ENCODE data around the gene CRHR1.

The CRHR1 gene

DNA sequence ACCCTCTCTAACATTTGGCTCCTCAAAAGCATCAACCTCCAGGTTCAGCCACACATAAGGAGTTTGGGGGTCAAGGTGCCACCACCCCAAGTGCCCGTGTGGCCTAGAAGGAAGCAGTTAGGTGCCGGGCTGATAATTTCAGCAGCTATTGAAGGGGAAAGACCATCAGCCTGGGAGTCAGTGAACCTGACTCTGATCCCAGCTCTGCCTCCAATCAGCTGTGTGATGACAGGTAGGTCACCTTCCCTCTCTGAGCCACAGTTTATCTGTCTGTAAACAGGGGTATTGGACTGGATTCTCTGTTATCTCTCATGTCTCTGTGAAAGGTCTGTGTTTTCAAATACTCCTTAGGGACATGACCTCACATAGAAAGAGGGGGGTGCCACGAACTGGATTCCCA is 3.9 kb downstream of the CRHR1 start:
- no peak for DNase-seq (ENCODE audit: low read depth)
- TF ChIP-seq, protein P1, sequence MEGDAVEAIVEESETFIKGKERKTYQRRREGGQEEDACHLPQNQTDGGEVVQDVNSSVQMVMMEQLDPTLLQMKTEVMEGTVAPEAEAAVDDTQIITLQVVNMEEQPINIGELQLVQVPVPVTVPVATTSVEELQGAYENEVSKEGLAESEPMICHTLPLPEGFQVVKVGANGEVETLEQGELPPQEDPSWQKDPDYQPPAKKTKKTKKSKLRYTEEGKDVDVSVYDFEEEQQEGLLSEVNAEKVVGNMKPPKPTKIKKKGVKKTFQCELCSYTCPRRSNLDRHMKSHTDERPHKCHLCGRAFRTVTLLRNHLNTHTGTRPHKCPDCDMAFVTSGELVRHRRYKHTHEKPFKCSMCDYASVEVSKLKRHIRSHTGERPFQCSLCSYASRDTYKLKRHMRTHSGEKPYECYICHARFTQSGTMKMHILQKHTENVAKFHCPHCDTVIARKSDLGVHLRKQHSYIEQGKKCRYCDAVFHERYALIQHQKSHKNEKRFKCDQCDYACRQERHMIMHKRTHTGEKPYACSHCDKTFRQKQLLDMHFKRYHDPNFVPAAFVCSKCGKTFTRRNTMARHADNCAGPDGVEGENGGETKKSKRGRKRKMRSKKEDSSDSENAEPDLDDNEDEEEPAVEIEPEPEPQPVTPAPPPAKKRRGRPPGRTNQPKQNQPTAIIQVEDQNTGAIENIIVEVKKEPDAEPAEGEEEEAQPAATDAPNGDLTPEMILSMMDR (conservative IDR thresholded peaks at IDR 0.05; ENCODE audit: low read length) = no peak

DNA sequence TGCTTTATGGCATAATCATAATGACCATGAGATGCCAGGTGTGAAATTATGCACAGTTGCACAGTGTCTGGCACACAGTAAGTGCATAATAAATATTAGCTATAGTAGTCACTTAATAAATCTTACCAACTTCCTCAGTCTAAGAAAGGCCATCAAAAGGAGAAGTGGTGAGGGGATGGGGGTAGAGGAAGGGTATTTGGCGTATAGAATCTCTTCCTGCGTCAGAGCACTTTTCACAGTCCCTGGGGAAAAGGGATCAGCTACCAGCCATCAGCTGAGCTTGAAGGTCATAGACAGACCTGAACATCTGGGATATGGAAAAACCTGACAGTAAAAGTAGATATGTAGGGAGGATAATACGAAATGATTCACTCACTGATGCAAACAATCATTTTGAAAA is 5.8 kb downstream of the CRHR1 start:
- DNase-seq (ENCODE audit: low read depth) = no peak
- TF ChIP-seq, protein P1 (conservative IDR thresholded peaks at IDR 0.05; ENCODE audit: low read length) = no peak
- no peak overlapping the region for H3K4me3 ChIP-seq (ENCODE audit: low read length)

More for the DNA sequence above, 3.9 kb downstream of the CRHR1 start:
- no peak overlapping the region for H3K4me3 ChIP-seq (ENCODE audit: low read length)

DNA sequence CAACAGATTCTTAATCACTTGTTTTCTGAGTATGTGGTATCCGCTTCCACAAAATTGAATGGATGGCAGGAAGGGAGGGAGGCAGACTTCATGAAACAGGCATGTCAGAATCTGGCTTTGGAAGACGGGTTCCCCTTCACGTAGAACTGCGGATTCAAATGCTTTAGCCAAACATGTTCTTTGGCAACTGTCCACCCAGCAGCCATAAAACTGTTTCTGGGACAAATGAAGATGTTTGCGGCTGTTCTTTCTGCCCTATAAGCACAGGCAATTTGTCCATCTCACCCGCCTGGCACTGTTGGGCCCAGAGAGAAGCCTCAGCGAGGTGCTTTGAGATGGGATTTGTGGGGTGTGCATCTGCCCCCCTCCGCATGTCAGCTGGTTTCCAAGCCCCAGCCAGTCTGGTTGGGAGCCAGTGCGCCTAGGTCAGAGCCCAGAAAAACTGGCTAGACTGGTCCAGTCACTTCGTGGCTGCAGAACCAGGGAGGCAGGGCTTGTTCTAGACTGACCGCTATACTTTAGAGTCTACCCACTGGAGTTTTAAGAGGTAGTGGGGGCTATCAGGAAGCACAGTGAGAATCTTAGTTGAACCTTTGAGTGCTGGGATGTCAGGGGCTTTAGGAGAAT is 6.3 kb downstream of the CRHR1 start:
- TF ChIP-seq, protein P1 (conservative IDR thresholded peaks at IDR 0.05; ENCODE audit: low read length) = no peak
- peak; percentile 19 for DNase-seq (ENCODE audit: low read depth)
- H3K4me3 ChIP-seq (ENCODE audit: low read length) = no peak overlapping the region

DNA sequence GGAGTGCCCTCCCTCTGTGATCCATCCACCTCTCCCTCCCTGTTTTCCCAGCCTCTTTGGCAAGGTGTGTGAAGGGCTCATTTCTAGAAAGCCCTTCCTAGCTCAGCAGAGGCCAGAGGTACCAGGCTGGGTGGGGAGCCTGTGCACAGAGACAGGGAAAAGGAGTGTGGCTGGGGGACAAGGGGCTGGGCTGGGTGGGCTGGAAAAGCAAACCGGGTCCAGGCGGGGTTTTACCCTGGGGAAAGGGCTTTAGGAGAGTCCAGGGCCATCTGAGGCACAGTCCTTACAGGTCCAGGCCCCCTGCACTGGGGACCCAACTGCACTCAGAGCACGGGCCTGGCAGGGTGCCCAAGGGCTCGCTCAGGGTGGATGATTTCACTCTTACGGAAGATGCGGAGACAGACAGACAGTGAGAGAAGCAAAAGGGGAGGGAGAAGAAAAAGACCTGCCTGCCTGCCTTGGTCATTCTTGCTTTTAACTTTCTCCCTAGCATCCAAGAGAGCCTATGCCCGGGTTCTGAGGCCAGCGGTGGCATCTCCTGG is 7.0 kb downstream of the CRHR1 start:
- TF ChIP-seq, protein P1 (conservative IDR thresholded peaks at IDR 0.05; ENCODE audit: low read length) = no peak
- no peak overlapping the region for H3K4me3 ChIP-seq (ENCODE audit: low read length)
- no peak for DNase-seq (ENCODE audit: low read depth)

DNA sequence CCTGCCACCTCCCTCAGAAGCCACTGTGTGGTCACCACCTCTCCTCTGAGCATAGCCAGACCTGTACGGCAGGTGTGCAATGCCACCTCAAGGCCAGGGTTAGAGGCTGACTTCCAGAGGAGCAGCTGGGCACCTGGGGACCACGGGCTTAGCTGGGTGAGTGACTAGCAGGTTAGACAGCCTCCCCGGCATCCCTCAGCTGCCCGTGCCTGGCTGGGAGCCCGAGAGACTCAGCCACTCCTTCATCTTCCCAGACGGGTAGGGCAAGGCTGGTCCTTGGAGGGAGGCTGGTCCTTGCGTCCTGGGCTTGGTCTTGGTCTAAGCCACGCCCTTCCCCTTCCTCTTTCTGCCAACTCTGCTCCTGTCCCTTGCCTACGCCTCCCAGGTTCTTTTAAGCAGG is 7.8 kb downstream of the CRHR1 start:
- no peak overlapping the region for H3K4me3 ChIP-seq (ENCODE audit: low read length)
- TF ChIP-seq, protein P1 (conservative IDR thresholded peaks at IDR 0.05; ENCODE audit: low read length) = no peak
- no peak for DNase-seq (ENCODE audit: low read depth)

DNA sequence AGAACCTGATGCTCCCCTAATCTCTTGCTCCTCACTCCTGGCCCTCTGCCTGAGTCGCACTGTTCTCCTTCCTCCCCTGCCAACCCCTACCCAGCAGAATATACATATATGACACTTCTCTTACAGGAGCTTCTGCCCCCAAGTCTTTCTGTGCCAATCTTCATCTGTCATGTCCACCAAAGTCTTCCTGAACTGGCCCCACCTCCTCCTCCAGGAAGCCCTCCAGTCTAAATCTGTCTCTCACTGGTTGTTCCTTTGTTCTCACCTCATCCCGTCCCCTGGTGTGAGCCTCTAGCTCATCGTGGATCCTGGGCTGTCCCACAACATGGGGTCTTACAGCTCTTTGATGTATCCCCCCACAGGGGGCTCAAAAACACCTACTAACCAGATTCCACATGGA is 8.3 kb downstream of the CRHR1 start:
- H3K4me3 ChIP-seq (ENCODE audit: low read length) = no peak overlapping the region
- TF ChIP-seq, protein P1 (conservative IDR thresholded peaks at IDR 0.05; ENCODE audit: low read length) = no peak
- DNase-seq (ENCODE audit: low read depth) = no peak

DNA sequence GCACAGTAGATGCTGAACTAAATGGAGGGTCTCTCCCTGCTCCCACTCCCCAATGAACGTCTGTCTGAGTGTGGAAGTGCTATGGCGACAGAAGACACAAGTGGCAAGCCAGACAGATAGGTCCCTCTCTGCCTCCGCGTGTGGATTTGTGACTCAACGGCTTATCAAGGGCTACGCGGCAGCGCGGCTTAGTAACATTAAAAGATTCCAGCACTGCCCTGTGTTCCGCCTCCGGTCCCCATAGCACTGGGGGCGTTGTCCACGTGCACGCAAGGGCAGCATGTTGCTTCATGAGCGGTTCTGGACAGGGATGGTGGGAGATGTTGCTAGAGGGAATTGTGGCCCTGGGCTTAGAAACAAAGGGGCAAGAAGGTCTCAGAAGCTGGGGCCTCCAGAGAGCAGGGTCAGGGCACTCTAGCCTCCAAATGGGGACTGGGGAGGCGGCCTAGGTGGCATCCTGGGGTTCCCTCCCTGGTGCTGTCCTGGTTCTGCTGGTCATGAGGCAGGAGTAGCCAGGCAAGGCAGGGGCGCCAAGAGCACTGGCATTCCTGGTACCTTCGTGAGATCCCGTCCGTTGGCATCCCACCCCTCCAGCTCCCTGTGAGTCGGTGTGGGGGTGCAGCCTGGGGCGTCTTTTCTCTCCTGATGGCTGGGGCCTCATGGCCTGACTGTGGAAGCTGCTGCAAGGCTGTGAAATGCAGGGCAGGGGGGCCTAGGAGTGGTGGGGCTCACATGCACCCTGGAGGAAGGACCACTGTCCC is 9.1 kb downstream of the CRHR1 start:
- H3K4me3 ChIP-seq (ENCODE audit: low read length) = no peak overlapping the region
- TF ChIP-seq, protein P1 (conservative IDR thresholded peaks at IDR 0.05; ENCODE audit: low read length) = no peak
- no peak for DNase-seq (ENCODE audit: low read depth)

Data from AG10803 (cell line).